PC-9 (cell line): ENCODE measurements around the gene MBOAT7. TPM values are rescaled to one million over a fixed set of nuclear protein-coding genes. Genes with fewer than 3 reads are reported as not detected.

Experiments
- BruUV-seq: library from RNA; stranded (reverse); fragments of 400-500 nt; replicated peaks from 2 replicates; lab custom pipeline; 2021; lab: Mats Ljungman, UMichigan
- CTCF ChIA-PET: fragments of 300-600 bp; sonication (Branson Sonifier 250); formaldehyde crosslinking; loops from one replicate; lab custom pipeline; 2022; ENCODE audit warnings: antibody characterized with exemption; lab: Charles Lee
- POLR2A ChIA-PET: fragments of 300-600 bp; sonication (Branson Sonifier 250); formaldehyde crosslinking; loops from one replicate; lab custom pipeline; 2022; ENCODE audit warnings: antibody characterized with exemption; ENCODE audit not compliant: unreplicated experiment; lab: Charles Lee
- DNase-seq, 2 experiments: peaks; one replicate each; pipeline versions ENCODE4 v3.0.0 to v3.0.0-alpha.2; 2015 to 2022; ENCODE audit warnings: mixed read lengths in 1 of 2
- H2AFZ ChIP-seq: fragments of 200-600 bp; sonication (generic); 2 replicates; pipeline ENCODE4 v1.8.1; 2017; ENCODE audit warnings: antibody characterized with exemption
- H3F3A ChIP-seq: fragments of 200-600 bp; sonication (generic); 2 replicates; pipeline ENCODE4 v1.8.1; 2017; ENCODE audit warnings: antibody characterized with exemption, mild to moderate bottlenecking, low read depth; ENCODE audit not compliant: insufficient read depth
- H3K27ac ChIP-seq: fragments of 200-600 bp; sonication (generic); 2 replicates; pipeline ENCODE4 v1.6.1; 2016; ENCODE audit warnings: mixed run types
- H3K27me3 ChIP-seq: fragments of 200-600 bp; sonication (generic); 2 replicates; pipeline ENCODE4 v1.6.1; 2016; ENCODE audit warnings: low read depth, mixed run types; ENCODE audit not compliant: insufficient read depth
- H3K36me3 ChIP-seq: fragments of 200-600 bp; sonication (generic); 2 replicates; pipeline ENCODE4 v1.6.1; 2016; ENCODE audit warnings: low read depth, mixed run types
- H3K4me1 ChIP-seq: fragments of 200-600 bp; sonication (generic); replicated peaks from 2 replicates; pipeline ENCODE4 v1.6.1; 2016; ENCODE audit warnings: mixed run types; ENCODE audit not compliant: insufficient read depth
- H3K4me2 ChIP-seq: fragments of 200-600 bp; sonication (generic); 2 replicates; pipeline ENCODE4 v1.6.1; 2017; ENCODE audit warnings: mixed run types
- H3K4me3 ChIP-seq: fragments of 200-600 bp; sonication (generic); 2 replicates; pipeline ENCODE4 v1.6.1; 2016; ENCODE audit warnings: mixed run types
- H3K79me2 ChIP-seq: fragments of 200-600 bp; sonication (generic); 2 replicates; pipeline ENCODE4 v1.6.1; 2017; ENCODE audit warnings: low read depth, mixed run types
- H3K9me2 ChIP-seq: fragments of 200-600 bp; sonication (generic); 2 replicates; pipeline ENCODE4 v1.8.1; 2017; ENCODE audit warnings: mild to moderate bottlenecking; ENCODE audit not compliant: insufficient read depth
- H3K9me3 ChIP-seq: fragments of 200-600 bp; sonication (generic); 2 replicates; pipeline ENCODE4 v1.8.1; 2016; ENCODE audit warnings: low read depth; ENCODE audit not compliant: insufficient read depth
- H4K20me1 ChIP-seq: fragments of 200-600 bp; sonication (generic); 2 replicates; pipeline ENCODE4 v1.8.1; 2017; ENCODE audit not compliant: insufficient read depth
- EZH2 ChIP-seq: fragments of 200-600 bp; sonication (generic); IDR thresholded peaks from 2 replicates; pipeline ENCODE4 v1.8.0; 2017; ENCODE audit warnings: antibody characterized with exemption, low read depth
- intact Hi-C: fragments of 100-400 bp; cut with micrococcal nuclease; formaldehyde crosslinking; loops from one replicate; pipeline ENCODE4 v1.10.0; 2022; ENCODE audit not compliant: unreplicated experiment
- total RNA-seq: library from RNA; stranded (reverse); gene quantifications from 2 replicates; pipeline ENCODE4 v1.2.3, GENCODE V29; 2021
- TF ChIP-seq, protein P1 (sequence below): fragments of 200-600 bp; sonication (generic); conservative IDR thresholded peaks from 2 replicates; pipeline ENCODE4 v1.6.1; 2017; ENCODE audit warnings: mixed run types, antibody characterized with exemption, mild to moderate bottlenecking, moderate library complexity

MBOAT7 gene
- total RNA-seq, 1 experiment from 2014 or later, result 494 TPM

DNA sequence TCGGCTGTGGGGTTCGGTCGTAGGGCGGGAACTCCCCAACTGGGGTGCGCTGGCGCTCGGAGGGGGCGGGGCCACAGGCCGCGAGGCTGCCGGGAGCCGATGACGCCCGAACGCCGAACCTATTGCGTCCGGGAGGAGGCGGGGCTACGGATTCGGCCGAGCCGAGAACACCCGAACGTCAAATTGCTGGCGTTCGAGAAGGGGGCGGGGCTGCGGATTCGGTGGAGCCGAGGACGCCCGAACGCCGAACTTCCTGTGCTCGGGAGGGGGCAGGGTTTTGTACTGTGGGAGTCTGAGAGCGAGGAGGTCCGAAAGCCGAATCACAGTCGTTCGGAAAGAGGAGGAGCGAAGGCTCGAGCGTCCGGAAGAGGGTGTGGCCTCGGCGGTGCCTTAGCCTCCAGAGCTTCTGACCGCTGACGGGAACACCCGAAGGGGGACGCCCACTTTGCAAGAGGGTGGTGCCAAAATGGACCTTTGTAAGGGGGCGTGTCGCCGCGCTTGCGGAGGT is 1.2 kb upstream of the MBOAT7 start:
- peak; percentile 98 to 100 for DNase-seq
- peak overlapping the region; percentile 78 for H2AFZ ChIP-seq
- peaks cover 24% of the 10 kb centered on the region for H3K4me1 ChIP-seq
- H3K9me3 ChIP-seq, result no peaks in the 10 kb centered on the region
- H3K9me2 ChIP-seq, result no peaks in the 10 kb centered on the region
- peak overlapping the region; percentile 93 for H3K27ac ChIP-seq
- ChIA-PET POLR2A (interaction anchor here (0.6 to 2.8 kb wide), 5 partner anchors 14 to 323 kb away, joined by 3 to 36 read pairs (median 11); partner anchors contain the start of genes CNOT3 and MYADM), CTCF (interaction anchor here (0.6 to 1.0 kb wide), 3 partner anchors 17 to 75 kb away, joined by 3 to 5 read pairs (median 3); no protein-coding TSS in a partner anchor)
- intact Hi-C loops, result loop anchor here (1.0 kb wide), 4 partner anchors 10 to 53 kb away; partner anchors contain the start of genes CNOT3, LENG1, RPS9 and TMC4
- H3K36me3 ChIP-seq, result peaks cover 22% of the 10 kb centered on the region
- BruUV-seq, result no TSS peak
- TF ChIP-seq EZH2, result no peak
- TF ChIP-seq, protein P1, sequence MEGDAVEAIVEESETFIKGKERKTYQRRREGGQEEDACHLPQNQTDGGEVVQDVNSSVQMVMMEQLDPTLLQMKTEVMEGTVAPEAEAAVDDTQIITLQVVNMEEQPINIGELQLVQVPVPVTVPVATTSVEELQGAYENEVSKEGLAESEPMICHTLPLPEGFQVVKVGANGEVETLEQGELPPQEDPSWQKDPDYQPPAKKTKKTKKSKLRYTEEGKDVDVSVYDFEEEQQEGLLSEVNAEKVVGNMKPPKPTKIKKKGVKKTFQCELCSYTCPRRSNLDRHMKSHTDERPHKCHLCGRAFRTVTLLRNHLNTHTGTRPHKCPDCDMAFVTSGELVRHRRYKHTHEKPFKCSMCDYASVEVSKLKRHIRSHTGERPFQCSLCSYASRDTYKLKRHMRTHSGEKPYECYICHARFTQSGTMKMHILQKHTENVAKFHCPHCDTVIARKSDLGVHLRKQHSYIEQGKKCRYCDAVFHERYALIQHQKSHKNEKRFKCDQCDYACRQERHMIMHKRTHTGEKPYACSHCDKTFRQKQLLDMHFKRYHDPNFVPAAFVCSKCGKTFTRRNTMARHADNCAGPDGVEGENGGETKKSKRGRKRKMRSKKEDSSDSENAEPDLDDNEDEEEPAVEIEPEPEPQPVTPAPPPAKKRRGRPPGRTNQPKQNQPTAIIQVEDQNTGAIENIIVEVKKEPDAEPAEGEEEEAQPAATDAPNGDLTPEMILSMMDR, result no peak
- H3K79me2 ChIP-seq, result peaks cover 60% of the 10 kb centered on the region
- H3K4me3 ChIP-seq, result peak overlapping the region; percentile 66
- H3F3A ChIP-seq, result no peaks in the 10 kb centered on the region; the same call in 1 of the 2 replicates
- peak overlapping the region; percentile 85 for H3K4me2 ChIP-seq
- peaks cover 7% of the 10 kb centered on the region for H4K20me1 ChIP-seq
- H3K27me3 ChIP-seq, result no peaks in the 10 kb centered on the region

DNA sequence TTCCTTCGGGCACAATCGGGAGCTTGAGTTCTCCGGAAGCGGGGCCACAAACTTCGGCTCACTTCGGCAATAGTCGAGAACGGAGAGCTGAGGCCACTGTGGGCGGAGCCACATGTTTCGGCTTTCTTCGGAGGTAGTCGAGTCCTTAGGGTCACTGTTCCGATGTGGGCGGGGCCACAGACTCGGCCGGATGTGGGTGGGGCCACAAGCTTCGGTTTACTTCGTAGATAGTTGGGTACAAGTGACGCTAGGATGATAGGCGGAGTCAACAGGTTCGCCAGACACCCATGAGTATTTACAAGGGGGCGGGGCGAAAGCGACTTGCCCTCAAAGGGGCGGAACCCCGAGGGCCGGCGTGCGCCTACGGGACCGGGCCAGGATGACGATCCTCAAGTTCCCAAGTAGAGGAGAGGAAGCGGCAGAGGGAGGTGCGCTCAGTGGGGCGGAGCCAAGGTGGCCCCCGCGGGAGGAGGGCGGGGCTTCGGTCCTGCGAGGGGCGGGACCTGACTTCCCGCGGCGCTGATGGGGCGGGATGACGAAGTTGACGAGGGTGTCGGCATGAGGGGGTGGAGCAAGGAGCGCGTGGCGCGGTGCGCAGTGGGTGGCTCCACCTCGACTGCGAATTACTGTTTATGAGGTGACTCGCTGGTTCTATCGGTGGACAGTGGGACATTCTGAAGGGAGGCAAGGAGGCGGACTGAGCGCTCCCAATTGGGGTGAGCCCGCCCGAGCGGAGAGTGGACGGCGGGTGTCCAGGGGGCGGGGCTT is 539 bp upstream of the MBOAT7 start:
- no peaks in the 10 kb centered on the region for H3K9me2 ChIP-seq
- H3K4me3 ChIP-seq, result peak overlapping the region; percentile 77
- ChIA-PET POLR2A (interaction anchor here (0.5 to 2.8 kb wide), 23 partner anchors 9 to 1409 kb away, joined by 3 to 50 read pairs (median 4); partner anchors contain the start of genes CNOT3, FIZ1, HSPBP1 and LENG9), CTCF (interaction anchor here (0.6 to 1.8 kb wide), 4 partner anchors 16 to 53 kb away, joined by 3 to 7 read pairs (median 4); partner anchors contain the start of genes CNOT3 and TMC4)
- intact Hi-C loops, result loop anchor here (1.0 to 5.0 kb wide), 5 partner anchors 10 to 1287 kb away; partner anchors contain the start of genes CNOT3, LENG1, RPS9 and TMC4
- BruUV-seq, result no TSS peak
- peak overlapping the region; percentile 78 for H2AFZ ChIP-seq
- H4K20me1 ChIP-seq, result peaks cover 7% of the 10 kb centered on the region
- H3K9me3 ChIP-seq, result no peaks in the 10 kb centered on the region
- DNase-seq, result peak; percentile 100
- H3K79me2 ChIP-seq, result peaks cover 65% of the 10 kb centered on the region
- H3F3A ChIP-seq, result peaks cover 5% of the 10 kb centered on the region; the same call in 1 of the 2 replicates
- no peaks in the 10 kb centered on the region for H3K27me3 ChIP-seq
- peak overlapping the region; percentile 93 for H3K27ac ChIP-seq
- H3K4me1 ChIP-seq, result peaks cover 24% of the 10 kb centered on the region
- no peak for TF ChIP-seq EZH2
- peak overlapping the region; percentile 65 for H3K4me2 ChIP-seq
- H3K36me3 ChIP-seq, result peaks cover 27% of the 10 kb centered on the region

DNA sequence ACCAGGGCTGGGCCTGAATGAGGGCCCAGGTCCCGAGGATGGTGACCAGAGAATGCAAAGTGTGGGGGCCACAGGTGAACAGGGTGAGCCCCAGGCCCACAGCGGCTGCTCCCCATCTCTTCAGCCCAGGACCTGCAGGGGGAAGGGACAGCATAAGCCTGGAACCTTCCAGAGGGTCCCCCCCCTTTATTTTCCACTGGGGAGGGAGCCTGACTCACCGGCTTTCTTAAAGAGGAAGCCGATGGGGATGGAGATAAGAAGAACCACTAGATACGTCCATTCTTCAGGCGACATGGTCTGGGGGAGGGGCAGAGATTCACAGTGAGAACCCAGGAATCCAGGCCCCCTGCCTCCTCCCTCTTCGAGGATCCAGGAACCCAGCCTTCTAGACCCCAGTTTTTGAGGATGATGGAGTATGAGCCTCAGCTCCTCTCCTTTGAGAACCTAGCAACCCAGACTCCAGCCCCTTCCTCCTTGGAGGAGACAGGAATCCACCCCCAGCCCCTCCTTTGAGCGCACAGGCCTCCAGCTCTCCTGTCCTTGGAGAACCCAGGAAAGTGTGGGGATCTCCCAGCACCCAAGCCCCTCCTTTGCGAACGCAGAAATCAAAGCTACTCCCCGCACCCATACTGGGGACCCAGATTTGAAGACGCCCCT is 1.0 kb downstream of the MBOAT7 start:
- BruUV-seq, result no TSS peak
- POLR2A ChIA-PET, result interaction anchor here (0.6 to 1.8 kb wide), 5 partner anchors 13 to 241 kb away, joined by 3 to 50 read pairs (median 4); partner anchors contain the start of genes LILRB3, RPS9 and TMC4
- peak overlapping the region; percentile 77 for H3K4me3 ChIP-seq
- H3K4me2 ChIP-seq, result peak overlapping the region; percentile 77
- DNase-seq, result peak; percentile 67 to 69
- peaks cover 21% of the 10 kb centered on the region; the same call in 1 of the 2 replicates for H3F3A ChIP-seq
- intact Hi-C loops, result loop anchor here (5.0 kb wide), 1 partner anchor 1289 kb away; the partner anchor contains the start of gene ZNF628
- TF ChIP-seq, protein P1, result no peak
- no peak for TF ChIP-seq EZH2
- H4K20me1 ChIP-seq, result peaks cover 12% of the 10 kb centered on the region
- peaks cover 17% of the 10 kb centered on the region for H3K36me3 ChIP-seq
- peaks cover 59% of the 10 kb centered on the region for H3K79me2 ChIP-seq
- no peaks in the 10 kb centered on the region for H3K27me3 ChIP-seq
- peak overlapping the region; percentile 81; the same call in 1 of the 2 replicates for H2AFZ ChIP-seq
- no peaks in the 10 kb centered on the region for H3K9me2 ChIP-seq
- no peaks in the 10 kb centered on the region for H3K9me3 ChIP-seq
- H3K4me1 ChIP-seq, result peaks cover 24% of the 10 kb centered on the region
- H3K27ac ChIP-seq, result peak overlapping the region; percentile 66
- CTCF ChIA-PET, result interaction anchor here (1.8 kb wide), 1 partner anchor 51 kb away, joined by 7 read pairs; the partner anchor contains the start of gene CNOT3
